SH-SY5Y (cell line): Measurements from ENCODE around the gene MRPL36.

ENCODE experiments used
- GATA2 ChIP-seq: IDR thresholded peaks from 2 replicates; pipeline ENCODE4 v1.6.1; 2011; ENCODE audit warnings: mild to moderate bottlenecking, low read depth, low read length
- GATA3 ChIP-seq: IDR thresholded peaks from 2 replicates; pipeline ENCODE4 v1.6.1; 2011; ENCODE audit warnings: low read depth, mild to moderate bottlenecking, low read length, moderate library complexity

DNA sequence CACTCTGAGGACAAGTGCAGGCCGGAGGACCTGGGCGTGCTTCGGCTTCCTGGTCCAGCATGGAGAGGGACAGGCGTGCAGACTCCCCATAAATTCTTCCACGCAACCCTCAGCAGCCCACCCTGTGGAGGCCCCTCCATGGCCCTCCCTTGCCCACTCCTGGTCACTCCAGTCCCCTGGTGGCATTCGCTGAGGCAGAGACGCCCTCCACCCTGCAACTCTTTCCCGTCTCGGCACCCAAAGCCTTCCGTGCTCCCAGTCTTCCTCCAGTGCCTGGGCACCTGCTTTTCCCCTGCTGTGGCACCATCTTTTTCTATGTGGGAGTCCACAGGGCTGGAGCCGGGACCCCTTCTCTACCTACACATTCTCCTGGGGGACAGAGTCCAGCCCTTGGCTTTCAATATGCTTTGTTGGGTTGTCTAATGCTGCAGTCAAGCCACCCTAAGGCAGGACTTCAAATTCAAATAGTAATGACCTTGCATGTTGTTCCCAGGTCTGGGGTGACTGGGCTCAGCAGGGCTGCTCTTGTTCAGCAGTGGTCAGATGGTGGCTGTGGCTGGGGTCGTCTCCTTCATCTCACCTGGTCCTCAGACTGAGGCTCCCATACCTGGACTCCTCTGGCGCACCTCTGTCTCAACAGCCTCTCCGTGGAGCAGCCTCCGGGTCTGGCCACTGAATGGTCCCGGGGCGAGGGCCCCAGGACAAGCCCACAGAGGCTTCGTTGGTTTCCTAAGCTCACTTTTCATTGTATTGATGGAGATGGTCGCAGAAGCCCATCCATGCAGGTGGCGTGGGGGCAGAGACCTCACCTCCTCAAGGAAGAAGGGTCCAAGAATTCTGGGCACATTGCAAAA is 15.2 kb downstream of the MRPL36 start:
- TF ChIP-seq GATA2 (no peak), GATA3 (no peak)
